Panc1 (cell line): ENCODE measurements around the gene FCN2. TPM values are rescaled to one million over a fixed set of nuclear protein-coding genes. Genes with fewer than 3 reads are reported as not detected.

Experiments
- ATAC-seq: fragments of 200-7000 bp; cut with Tn5 transposase; 2 replicates; pipeline ENCODE4 v1.9.1; 2020; ENCODE audit warnings: mild to moderate bottlenecking, moderate library complexity
- BruUV-seq: library from RNA; stranded (reverse); fragments of 400-500 nt; replicated peaks from 2 replicates; lab custom pipeline; 2021; lab: Mats Ljungman, UMichigan
- CTCF ChIA-PET: fragments of 300-600 bp; sonication (Branson Sonifier 250); formaldehyde crosslinking; loops from one replicate; lab custom pipeline; 2022; ENCODE audit warnings: antibody characterized with exemption; lab: Charles Lee
- POLR2A ChIA-PET: fragments of 300-600 bp; sonication (Branson Sonifier 250); formaldehyde crosslinking; loops from one replicate; lab custom pipeline; 2022; ENCODE audit warnings: antibody characterized with exemption; lab: Charles Lee
- DNase-seq: peaks from one replicate; pipeline ENCODE4 v3.0.0-alpha.2; 2010; ENCODE audit warnings: low read depth, low spot score
- H3K27ac ChIP-seq: 2 replicates; pipeline ENCODE4 v1.5.1; 2011; ENCODE audit warnings: mild to moderate bottlenecking, low read length, inconsistent platforms
- H3K27me3 ChIP-seq: fragments of 200-500 bp; sonication (Bioruptor generic); 2 replicates; pipeline ENCODE4 v1.6.0; 2014; ENCODE audit warnings: low read length, inconsistent platforms; ENCODE audit not compliant: control insufficient read depth, insufficient read depth
- H3K36me3 ChIP-seq: fragments of 200-500 bp; sonication (Bioruptor generic); 2 replicates; pipeline ENCODE4 v1.5.1; 2014; ENCODE audit warnings: inconsistent platforms, mild to moderate bottlenecking, low read length, moderate library complexity; ENCODE audit not compliant: control insufficient read depth, insufficient read depth
- H3K4me1 ChIP-seq: 2 replicates; pipeline ENCODE4 v1.5.1; 2011; ENCODE audit warnings: inconsistent platforms, mild to moderate bottlenecking, low read length, moderate library complexity; ENCODE audit not compliant: control insufficient read depth, insufficient read depth
- H3K4me3 ChIP-seq, 2 experiments: 2 replicates each; pipeline ENCODE4 v1.5.1; 2011 to 2012; ENCODE audit warnings: low read depth in 2 of 2, low read length in 2 of 2, mild to moderate bottlenecking in 2 of 2, inconsistent platforms in 1 of 2, moderate library complexity in 1 of 2
- H3K9me3 ChIP-seq: fragments of 200-500 bp; sonication (Bioruptor generic); 2 replicates; pipeline ENCODE4 v1.5.1; 2014; ENCODE audit warnings: low read depth, mild to moderate bottlenecking, inconsistent platforms, low read length, moderate library complexity; ENCODE audit not compliant: control insufficient read depth, insufficient read depth
- CTCF ChIP-seq: fragments of 450-650 bp; IDR thresholded peaks from 2 replicates; pipeline ENCODE4 v1.5.1; 2017; ENCODE audit warnings: mild to moderate bottlenecking
- POLR2AphosphoS5 ChIP-seq: IDR thresholded peaks from 2 replicates; pipeline ENCODE4 v1.6.1; 2012; ENCODE audit warnings: mild to moderate bottlenecking, low read depth, low read length, moderate library complexity
- REST ChIP-seq, 2 experiments: IDR thresholded peaks; 2 replicates each; pipeline ENCODE4 v1.6.1; 2011 to 2012; ENCODE audit warnings: low read depth in 2 of 2, control low read depth in 1 of 2, low read length in 1 of 2, mild to moderate bottlenecking in 1 of 2, moderate library complexity in 1 of 2; ENCODE audit not compliant: insufficient read depth in 1 of 2
- SIN3A ChIP-seq: IDR thresholded peaks from 2 replicates; pipeline ENCODE4 v1.6.1; 2012; ENCODE audit warnings: low read depth, mild to moderate bottlenecking, low read length, moderate library complexity, borderline replicate concordance; ENCODE audit not compliant: insufficient read depth
- TCF7L2 ChIP-seq: IDR thresholded peaks from 2 replicates; pipeline ENCODE4 v1.6.1; 2011; ENCODE audit warnings: mild to moderate bottlenecking, low read depth, low read length, inconsistent platforms
- in situ Hi-C: cut with HindIII; loops from 2 replicates; pipeline ENCODE4 v1.10.0; 2016; ENCODE audit warnings: low sequenced_read_pairs, low pct_unique_long_range_greater_than_20kb
- intact Hi-C: fragments of 100-400 bp; cut with micrococcal nuclease; formaldehyde crosslinking; loops from one replicate; pipeline ENCODE4 v1.10.0; 2022; ENCODE audit not compliant: unreplicated experiment
- total RNA-seq: library from RNA; stranded (reverse); gene quantifications from one replicate; pipeline ENCODE4 v1.2.1, GENCODE V29; 2021; ENCODE audit not compliant: unreplicated experiment

FCN2 gene
- total RNA-seq, 1 experiment from 2014 or later = not detected

GRCh38 chr9:134846699-134847098 lies 33.9 kb upstream of the FCN2 start:
- BruUV-seq = no TSS peak
- no peak for DNase-seq
- Histone ChIP-seq H3K27ac (no peak overlapping the region), H3K36me3 (no peaks in the 10 kb centered on the region), H3K9me3 (no peaks in the 10 kb centered on the region), H3K4me1 (no peaks in the 10 kb centered on the region), H3K4me3 (no peak overlapping the region), H3K27me3 (no peaks in the 10 kb centered on the region)
- in situ Hi-C loops = no loop called here
- ChIA-PET POLR2A (no interaction called here), CTCF (interaction anchor here (0.8 kb wide), 1 partner anchor 84 kb away, joined by 13 read pairs; no protein-coding TSS in a partner anchor)
- no peak for ATAC-seq
- TF ChIP-seq POLR2AphosphoS5 (no peak), TCF7L2 (no peak), SIN3A (no peak), CTCF (no peak), REST (IDR thresholded peaks at IDR 0.05; ENCODE audit: insufficient read depth in 1 of 2, low read depth in 2 of 2, low read length in 1 of 2) (no peak)
- intact Hi-C loops = no loop called here

- H3K9me3 ChIP-seq = no peaks in the 10 kb centered on the region
- POLR2A ChIA-PET = no interaction called here
- no peak overlapping the region for H3K4me3 ChIP-seq
- H3K4me1 ChIP-seq = no peaks in the 10 kb centered on the region
- no peak for ATAC-seq
- no peaks in the 10 kb centered on the region for H3K27me3 ChIP-seq
- in situ Hi-C loops = no loop called here
- TF ChIP-seq CTCF = no peak
- no peak for TF ChIP-seq REST (IDR thresholded peaks at IDR 0.05; ENCODE audit: insufficient read depth in 1 of 2, low read depth in 2 of 2, low read length in 1 of 2)
- no peak for TF ChIP-seq SIN3A
- TF ChIP-seq POLR2AphosphoS5 = no peak
- no peak for TF ChIP-seq TCF7L2
- intact Hi-C loops = no loop called here
- H3K36me3 ChIP-seq = no peaks in the 10 kb centered on the region
- BruUV-seq = no TSS peak
- DNase-seq = no peak
- CTCF ChIA-PET = interaction anchor here (0.8 kb wide), 1 partner anchor 85 kb away, joined by 13 read pairs; no protein-coding TSS in a partner anchor
- no peak overlapping the region for H3K27ac ChIP-seq
Measured at GRCh38 chr9:134847138-134847537, 33.5 kb upstream of the FCN2 start.
